GM18868 (cell line): ENCODE data around the gene PCMTD2.
"Not testable (repeated sequence)": the region's sequence is repeated elsewhere in the genome, so short reads cannot be mapped to it uniquely, and the experiment has no call there.

ENCODE experiments used
- ATAC-seq: cut with Tn5 transposase; IDR thresholded peaks from one replicate; pipeline ENCODE4 v1.9.1; 2021; ENCODE audit warnings: mild to moderate bottlenecking, moderate library complexity; ENCODE audit not compliant: unreplicated experiment

Gene PCMTD2

GRCh38 chr20:64285579-64286446 lies 30.3 kb downstream of the PCMTD2 start:
- ATAC-seq, result peak; percentile 90

DNA sequence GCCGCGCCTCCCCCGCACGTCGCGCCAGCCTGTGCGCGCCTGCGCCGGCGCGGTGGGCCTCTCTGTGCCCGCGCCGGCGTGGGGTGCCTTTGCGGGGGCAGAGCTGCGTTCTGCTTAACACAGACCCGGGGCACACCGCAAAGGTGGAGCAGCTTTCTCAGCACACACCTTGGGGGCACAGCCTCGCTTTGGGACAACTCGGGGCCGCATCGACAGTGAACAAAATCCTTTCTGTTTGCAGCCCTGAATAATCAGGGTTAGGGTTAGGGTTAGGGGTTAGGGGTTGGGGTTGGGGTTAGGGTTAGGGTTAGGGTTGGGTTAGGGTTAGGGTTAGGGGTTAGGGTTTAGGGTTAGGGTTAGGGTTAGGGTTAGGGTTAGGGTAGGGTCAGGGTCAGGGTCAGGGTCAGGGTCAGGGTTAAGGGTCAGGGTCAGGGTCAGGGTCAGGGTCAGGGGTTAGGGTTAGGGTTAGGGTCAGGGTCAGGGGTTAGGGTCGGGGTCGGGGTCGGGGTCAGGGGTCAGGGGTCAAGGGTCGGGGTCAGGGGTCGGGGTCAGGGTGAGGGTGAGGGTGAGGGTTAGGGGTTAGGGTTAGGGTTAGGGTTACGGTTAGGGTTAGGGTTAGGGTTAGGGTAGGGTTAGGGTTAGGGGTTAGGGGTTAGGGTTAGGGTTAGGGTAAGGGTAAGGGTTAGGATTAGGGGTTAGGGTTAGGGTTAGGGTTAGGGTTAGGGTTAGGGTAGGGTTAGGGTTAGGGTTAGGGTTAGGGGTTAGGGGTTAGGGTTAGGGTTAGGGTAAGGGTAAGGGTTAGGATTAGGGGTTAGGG lies 31.1 kb downstream of the PCMTD2 start:
- ATAC-seq, result not testable (repeated sequence)

- not testable (repeated sequence) for ATAC-seq
Observed at GRCh38 chr20:64287264-64287590, 31.7 kb downstream of the PCMTD2 start.

DNA sequence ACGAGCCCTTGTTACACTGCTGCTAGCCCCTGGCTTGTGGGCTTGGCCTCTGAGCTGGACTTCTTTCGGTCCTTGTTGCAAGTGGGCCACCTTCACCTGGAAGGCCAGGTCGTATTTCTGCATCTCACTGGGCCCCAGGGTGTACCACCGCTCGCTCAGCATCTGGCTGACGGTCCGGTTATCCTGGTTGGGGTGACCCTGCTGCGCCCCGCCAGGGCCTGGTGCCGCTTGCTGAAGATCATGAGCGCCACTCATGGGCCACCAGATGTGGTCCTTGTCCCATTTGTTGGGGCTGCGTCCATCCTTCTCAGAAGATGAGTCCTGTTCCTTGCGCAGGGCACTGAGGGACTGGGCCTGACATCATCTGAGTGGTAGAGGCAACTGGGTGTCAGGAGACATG lies 36.6 kb downstream of the PCMTD2 start:
- not testable (repeated sequence) for ATAC-seq

DNA sequence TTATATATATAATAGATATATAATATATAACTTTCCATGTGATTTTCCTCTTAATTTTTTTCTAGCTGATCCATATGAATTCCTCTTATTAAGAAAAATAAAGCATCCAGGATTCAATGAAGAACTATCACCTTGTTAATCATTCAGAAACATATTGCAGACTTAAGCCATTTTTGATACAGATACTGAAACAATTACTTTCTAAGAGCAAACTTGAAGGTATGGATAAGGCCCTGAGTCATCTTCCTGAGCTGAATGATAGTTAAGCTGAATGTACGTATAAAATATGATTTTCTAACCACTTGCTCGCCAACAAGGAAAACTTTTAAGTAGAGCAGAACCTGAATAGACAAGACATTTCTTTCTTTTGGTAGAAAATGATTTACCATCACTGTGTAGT lies 47.5 kb downstream of the PCMTD2 start:
- not testable (repeated sequence) for ATAC-seq

DNA sequence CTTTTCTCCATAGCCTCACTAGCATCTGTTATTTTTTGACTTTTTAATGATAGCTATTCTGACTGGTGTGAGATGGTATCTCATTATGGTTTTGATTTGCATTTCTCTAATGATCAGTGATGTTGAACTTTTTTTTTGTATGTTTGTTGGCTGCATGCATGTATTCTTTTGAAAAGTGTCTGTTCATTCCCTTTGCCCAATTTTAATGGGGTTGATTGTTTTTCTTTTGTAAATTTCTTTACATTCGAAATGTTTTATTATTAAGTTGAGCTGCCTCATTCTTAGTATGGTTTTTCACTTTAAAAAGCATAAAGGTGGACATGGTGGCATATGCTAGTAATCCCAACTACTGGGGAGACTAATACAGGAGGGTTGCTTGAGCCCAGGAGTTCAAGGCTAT lies 58.2 kb downstream of the PCMTD2 start:
- ATAC-seq, result not testable (repeated sequence)

DNA sequence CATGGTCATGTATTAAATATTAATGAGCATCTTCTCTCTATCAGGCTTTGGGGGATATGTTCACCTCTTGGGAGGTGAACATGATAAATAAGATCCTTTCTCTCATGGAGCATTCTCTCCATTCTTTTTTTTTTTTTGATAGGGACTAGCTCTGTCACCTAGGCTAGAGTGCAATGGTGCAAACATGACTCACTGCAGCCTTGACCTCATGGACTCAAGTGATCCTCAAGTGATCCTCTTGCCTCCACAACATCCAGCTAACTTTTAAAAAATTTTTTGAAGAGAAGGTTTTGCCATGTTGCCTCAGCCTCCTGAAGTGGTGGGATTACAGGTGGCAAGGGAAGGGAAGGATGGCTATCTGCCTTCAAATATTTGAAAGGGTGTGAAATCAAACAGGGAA lies 59.8 kb downstream of the PCMTD2 start:
- ATAC-seq, result not testable (repeated sequence)

DNA sequence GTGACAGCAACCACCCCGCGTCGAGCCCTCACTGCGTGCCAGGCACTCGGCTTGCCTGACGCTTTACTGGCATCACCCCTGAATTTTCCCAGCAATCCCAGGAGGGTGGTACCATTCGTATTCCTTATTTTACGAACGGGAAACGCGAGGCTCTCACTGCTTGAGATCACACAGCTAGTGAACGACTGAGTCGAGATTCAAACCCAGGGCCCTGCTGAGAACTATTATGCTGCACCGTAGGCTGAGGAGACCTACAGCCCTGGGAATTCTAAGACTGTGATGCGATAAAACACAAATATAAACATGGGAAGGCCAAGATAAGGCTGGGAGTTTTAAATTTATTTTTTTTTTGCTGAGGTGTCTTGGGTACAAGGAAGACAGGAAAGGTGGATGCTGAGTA lies 60.3 kb downstream of the PCMTD2 start:
- ATAC-seq, result not testable (repeated sequence)

GRCh38 chr20:64316415-64317083 lies 61.0 kb downstream of the PCMTD2 start:
- not testable (repeated sequence) for ATAC-seq

DNA sequence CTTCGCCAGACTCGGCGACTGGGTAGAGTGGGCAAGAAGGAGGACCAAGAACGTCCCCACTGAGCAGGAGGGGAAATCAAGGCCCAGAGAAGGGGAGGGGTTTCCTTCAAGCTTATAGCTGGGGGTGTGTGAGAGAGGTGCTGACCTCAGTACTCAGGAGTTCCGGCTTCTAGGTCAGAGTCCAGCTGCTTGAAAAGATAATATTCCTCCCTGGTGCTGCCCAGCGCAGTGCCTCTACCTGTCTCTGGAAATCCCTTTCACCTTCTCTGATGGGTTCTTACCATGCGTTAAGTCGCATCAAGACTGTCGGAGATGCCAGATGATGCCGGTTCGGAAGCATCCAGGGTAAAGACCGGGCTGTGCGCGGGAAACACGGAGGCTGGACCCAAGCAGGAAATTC lies 61.8 kb downstream of the PCMTD2 start:
- not testable (repeated sequence) for ATAC-seq

DNA sequence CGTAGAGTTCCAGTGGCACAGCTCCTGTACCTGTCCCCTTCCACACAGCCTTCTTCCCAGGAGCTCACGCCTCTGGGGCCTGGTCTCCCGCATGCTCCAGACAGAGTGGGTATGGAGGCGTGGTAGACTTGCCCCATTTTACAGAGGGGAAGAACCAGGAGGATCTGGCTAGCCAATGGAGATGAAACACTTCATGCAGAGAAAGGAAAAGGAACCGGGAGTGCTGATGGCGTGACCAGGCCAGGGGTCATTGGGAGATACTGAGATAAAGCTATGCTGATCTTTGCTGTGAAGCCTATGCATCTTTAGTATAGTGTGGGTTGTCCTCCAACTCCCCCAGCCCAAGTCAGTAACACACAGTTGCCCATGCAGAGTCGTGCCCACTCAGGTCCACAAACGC lies 62.5 kb downstream of the PCMTD2 start:
- not testable (repeated sequence) for ATAC-seq

DNA sequence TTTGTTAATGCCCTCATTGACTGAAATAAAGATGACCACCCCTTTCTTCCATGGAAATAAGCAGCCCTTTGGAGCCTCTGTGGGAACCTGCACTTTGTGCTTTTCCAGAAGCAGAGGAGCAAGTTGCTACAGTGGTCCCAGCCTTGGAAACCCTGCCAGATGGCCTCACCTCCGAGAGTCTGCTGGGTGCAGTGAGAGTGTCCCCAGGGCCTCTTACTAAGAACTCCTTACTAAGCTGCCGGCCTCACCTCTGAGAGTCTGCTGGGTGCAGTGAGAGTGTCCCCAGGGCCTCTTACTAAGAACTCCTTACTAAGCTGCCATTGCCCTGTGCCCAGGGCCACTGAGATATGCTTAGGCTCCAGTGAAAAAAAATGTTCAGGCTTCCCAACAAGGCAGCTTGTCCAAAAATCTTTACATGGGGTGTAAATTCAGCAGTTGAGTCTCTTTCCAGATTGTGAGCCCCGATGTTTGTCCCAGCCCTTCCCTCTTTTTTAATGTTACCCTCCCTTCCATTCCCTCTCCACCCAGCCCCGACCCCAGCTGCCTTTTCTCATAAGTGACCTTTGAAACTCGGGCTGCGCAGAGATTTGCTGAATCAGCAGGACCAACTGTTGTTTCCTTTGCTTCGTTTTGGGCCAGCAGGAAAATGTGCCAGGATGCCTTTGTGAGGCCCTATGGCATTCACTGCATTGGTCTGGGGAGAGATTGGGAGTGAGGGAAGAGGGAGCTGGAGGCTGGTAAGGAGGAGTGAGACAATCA lies 66.7 kb downstream of the PCMTD2 start:
- not testable (repeated sequence) for ATAC-seq
